ENCODE measurements around the gene ARHGEF16.

Gene ARHGEF16

DNA sequence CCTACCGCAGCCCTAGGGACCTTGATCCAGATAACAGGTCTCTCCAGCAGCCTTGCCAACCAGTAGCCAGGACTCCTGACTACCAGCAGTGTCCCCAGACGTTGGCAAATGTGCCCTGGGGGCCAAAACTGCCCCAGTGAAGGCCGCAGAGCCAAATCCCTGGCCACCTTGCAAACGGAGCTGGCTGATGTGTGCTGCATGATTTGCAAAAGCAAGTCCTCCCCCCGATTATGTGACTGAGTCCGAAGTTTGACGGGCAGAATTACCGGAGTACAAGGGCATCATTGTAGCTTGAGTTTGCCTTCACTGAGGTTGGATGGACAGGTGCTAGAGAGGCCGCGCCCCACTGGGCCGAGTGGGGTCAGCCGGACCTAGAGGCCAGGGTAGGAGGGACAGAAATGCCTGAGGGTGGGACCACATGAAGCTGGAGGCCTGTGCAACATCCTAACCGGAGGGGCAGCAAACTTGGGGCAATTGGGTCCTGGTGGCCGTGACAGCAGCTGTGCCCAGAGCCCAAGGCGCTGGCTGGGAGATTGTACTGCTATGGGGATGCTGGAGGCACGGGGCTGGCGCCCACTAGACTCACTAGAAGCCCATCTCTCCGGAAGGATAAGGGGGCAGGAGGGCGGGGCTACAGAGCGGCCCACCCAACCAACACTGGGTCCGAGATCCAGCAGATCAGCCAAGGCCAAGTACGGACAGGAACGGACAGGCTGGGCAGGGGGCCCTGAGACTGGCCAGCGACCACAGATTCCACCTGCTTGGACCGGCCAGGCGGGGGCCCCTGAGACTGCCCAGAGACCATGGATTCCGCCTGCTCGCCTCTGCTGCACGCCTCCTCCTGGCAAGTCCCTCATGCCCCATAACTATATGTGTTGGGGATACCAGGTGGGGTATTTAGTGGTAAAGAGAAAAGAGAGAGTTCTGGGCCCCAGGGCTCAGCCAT is 2.8 kb downstream of the ARHGEF16 start:
- DNase-seq (ENCODE audit: low read depth), result no peak

DNA sequence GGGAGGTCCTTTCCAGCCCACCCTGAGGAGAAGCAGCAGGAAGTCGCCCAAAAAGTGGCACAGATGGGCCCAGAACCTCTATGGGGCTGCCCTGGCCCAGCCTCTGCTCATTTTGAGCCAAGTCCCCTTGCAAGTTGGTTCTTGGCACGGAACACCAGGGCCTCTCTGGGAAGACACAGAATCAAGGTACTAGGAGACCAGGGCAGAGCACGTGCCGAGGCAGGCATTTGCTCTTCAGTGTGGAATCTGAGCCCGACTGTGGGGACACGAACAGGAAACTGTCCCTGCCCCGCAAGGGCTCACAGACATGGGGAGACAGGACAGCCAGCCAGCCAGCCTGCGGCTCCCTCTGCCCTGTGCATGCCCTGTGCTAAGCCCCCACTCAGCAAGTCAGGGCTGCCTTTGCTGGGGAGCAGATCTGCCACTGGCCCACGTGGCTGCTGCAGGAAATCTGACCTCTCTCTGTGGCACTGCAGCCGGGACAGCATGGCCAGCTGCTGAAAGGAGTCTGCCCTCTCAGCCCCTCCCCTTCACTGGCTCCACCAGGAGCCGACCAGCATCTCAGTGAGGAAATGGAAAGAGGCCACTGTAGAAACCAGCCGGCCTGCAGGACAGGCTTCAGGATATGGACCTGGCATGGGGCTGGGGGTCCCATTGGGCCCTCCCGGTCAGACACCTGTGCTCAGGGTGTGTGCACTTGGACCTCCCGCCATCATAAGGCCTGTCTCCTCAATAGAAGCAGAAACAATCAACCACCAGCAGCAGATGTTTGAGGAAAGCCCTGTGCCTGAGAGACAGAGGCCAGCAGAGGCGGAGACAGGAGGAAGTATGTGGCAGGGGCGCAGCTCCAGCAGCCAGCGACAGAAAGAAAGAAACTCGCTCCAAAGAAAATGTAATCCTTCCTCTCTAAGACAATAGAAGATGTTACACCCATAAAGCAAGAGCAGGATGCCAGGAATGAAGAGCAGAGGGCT is 3.7 kb downstream of the ARHGEF16 start:
- no peak for DNase-seq (ENCODE audit: low read depth)

DNA sequence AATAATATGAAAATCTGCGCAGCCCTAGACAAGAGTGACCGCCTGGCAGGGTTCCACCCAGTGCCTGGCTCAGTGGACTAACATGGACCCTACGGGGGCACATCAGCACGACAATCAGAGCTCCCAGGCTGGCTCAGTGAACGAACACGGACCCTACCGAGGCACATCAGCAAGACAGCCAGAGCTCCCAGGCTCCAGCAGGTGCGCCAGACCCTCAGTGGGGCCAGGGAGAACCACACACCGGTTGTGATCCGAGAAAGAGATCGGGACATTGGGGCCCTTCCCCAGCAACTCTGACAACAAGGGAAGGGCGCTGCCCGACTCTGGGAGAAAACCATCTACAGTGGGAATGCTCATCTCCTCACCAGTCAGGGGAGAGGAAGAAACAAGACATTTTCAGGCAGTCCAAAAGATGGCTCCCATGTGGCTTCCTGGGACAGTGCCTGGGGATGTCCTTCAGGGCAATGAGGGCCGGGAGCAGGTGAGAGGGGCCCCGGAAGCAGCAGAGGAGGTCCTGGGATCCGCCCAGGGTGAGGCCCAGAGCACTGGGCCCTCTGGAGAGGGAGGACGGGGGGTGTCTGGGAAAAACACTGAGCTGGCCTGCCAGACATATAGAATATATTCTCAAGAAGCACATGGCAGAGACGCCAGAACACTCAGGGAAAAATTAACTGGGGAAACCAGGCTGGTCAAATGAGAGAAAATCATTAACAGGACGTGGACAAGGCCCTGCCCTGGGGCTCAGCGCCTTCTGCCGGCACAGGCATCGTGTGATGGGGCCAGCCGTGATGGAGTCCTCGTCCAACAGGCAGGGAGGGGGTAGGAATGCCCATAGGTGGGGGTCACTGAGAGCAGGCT is 4.8 kb downstream of the ARHGEF16 start:
- DNase-seq (ENCODE audit: low read depth), result no peak

DNA sequence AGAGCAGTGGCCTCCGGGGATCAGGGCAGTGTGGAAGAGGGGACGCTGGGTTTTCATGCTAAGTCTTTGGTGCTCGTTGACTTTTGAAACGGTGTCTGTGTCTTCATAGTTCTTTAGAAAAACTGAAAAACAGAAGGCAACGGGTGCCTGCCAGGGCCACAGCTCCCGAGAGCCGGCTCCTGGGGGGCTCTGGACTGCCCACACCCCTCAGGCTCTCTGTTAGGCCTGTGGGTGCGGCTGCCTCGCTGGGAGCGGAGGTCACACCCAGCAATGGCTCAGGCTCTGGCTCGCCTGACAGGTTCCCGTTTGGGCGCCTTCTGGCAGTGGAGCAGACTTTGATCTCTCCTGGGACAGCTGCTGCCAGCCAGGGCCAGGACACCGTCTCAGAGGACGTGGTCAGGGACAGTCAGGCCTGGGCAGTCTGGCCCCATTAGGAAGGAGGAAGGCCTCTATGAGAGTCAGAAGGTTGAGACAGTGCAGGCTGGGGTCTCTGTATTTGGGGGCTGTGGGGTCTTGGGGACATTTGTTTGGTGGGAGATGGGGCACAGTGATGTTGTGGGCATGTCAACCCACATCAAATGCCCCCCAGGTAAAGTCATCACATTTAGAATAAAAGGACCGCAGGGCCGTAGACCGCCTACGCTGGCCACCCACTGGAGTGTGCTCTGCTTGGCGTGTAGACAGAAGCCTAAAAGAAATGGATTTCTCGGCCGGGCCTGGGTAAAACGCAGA is 5.6 kb downstream of the ARHGEF16 start:
- no peak for DNase-seq (ENCODE audit: low read depth)

DNA sequence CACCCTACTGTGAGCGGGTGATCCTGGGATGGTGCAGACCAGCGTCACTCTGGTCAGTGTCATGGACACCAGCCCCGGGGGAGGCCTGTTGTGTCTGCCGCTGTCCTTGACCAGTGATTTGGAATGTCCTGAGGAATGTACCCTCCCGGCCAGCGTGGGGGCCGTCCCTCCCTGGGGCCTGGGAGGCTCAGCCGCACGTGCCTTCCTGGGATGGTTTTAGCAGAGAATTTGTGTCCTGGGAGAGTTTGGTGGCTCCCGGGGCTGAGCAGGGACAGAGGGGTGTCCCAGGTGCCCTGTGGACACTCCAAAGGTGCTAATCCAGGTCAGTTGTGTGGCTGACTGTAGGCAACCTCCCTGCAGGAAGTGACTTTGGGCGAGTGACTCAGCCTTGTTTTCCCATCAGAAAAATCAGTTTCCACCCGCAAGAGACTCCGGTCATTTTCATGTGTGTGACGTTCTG is 6.2 kb downstream of the ARHGEF16 start:
- DNase-seq (ENCODE audit: low read depth), result no peak

DNA sequence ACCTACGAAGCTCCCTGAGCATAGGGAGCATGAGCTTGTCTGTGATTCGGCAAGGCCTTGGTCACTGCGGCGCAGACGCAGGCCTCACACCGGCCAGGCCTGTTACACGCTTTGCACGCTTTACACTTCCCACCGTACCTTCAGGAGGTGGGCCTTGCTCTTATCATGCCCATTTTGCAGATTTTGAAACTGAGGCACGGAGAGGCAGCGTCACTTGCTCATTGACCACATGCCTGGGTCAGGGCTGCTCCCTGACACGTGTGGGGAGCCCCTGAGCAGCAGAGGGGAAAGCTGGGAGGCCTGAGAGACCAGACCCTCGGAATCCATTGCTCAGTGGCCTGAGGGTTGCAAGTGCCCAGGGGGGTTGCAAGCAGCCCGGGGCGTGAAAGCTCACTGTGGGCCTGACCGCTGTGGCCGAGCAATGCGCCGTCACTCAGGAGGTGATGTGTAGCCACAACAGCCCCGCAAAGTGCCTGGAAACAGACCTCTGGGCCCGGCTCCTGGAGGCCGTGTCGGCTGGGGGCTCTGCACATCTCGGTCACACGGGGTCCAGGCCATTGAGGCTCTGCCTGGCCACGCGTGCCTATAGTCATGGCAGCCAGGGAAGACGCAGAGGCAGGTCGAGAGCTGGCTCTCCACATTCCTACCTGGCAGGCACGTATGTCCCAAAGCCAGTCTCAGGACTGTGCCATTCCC is 6.9 kb downstream of the ARHGEF16 start:
- DNase-seq (ENCODE audit: low read depth), result no peak

DNA sequence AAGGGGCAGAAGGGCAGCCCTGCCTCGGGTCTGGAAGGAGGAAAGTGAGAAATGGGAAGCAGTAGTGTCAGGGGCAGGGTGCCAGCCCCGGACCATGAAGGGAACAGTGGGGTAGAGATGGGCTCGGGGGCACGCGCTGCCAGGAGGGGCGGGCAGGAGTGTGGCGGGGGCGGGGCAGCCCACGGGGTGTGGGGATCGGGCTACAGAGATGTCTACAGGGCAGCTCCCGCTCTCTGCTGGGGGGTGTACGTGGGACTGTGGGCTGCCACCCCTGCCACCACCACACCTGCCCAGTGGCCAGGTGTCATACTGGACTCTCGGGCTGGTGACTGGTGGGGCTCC is 7.4 kb downstream of the ARHGEF16 start:
- no peak for DNase-seq (ENCODE audit: low read depth)

DNA sequence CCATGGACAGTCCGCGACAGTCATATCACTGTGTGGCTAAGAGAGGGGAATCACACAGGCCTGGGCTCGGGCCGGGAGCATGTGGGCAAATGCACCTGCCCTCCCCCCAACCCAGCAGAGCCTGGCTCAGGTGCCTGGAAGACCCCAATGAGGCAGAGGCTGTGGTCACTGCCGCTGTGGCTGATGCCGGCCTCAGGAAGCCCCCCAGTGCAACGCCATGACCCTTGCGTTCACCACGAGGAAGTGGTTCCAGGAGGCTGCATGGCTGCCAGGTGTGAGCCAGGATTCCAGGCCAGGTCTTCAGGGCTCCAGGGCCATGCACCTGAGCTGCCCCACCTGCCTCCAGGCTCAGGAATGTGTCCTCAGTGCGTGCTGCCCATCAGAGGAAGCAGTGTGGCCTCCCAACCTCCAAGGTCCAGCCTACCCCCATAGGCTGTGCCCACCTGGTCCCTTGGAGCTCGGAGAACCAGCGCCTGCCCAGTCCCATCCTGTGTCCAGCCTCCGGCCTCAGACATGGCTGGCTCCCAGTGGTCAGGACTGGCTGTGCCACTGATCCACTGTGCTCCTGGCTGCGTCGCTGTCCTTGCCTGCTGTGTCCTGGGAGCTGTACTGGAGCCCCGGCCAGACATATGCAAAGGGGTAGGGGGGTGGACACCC is 8.0 kb downstream of the ARHGEF16 start:
- DNase-seq (ENCODE audit: low read depth), result no peak

DNA sequence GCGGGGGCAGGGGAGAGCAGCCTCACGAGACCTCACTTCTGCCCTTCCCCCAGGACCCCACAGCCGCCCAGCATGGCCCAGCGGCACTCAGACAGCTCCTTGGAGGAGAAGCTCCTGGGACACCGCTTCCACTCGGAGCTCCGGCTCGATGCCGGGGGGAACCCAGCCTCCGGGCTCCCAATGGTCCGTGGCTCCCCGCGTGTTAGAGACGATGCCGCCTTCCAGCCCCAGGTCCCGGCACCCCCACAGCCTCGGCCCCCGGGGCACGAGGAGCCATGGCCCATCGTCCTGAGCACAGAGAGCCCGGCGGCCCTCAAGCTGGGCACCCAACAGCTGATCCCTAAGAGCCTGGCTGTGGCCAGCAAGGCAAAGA is 8.5 kb downstream of the ARHGEF16 start:
- no peak for DNase-seq (ENCODE audit: low read depth)

DNA sequence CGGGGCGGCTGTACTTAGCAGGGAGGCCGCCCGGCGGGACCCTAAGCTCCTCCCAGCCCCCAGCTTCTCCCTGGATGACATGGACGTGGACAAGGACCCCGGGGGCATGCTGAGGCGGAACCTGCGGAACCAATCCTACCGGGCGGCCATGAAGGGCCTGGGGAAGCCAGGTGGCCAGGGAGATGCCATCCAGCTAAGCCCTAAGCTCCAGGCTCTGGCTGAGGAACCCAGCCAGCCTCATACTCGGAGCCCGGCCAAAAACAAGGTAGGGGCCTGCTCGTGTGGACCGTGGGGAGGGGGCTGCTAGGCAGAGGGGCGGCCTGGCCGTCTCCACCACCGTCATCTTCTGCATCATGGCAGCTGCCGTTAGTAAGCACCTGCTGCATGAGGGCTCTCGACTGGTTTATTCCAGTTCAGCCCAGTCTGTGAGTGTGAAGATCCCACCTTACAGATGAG is 9.0 kb downstream of the ARHGEF16 start:
- no peak for DNase-seq (ENCODE audit: low read depth)

DNA sequence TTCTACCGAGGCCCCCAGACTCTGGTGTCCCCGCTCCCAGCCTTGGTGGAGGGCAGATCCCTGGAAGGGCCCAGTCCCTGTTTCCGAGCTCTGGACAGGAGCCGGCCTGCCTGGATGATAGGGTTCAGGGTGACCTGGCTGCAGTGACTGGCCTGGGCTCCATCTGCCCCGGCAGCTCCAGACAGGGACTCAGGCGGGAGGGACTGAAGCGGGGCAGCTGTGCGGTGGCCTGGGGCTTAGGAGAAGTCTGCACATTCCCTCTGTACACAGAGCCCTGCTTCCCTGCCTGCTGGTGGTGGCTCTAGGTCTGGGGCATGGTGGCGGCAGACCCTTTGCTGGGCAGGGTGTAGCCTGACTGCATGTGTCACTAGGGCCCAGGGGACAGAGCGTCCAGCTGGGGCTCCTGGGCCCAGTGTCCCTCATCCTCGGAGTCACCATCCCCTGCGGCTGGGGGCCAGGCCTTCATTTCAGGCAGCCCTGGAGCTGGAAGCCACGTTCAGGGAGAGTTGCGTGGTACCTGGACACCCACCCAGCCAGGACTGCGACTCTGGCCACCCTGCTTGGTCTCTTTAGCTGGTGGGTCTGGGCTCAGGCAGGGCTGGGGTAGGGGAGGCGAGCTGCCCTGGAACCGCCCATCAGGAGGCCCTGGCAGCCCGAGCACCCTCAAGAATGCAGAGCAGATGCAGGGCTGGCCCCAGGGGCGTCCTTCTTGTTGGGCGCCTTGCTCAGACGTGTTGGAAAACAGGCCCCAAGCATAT is 9.6 kb downstream of the ARHGEF16 start:
- no peak for DNase-seq (ENCODE audit: low read depth)

DNA sequence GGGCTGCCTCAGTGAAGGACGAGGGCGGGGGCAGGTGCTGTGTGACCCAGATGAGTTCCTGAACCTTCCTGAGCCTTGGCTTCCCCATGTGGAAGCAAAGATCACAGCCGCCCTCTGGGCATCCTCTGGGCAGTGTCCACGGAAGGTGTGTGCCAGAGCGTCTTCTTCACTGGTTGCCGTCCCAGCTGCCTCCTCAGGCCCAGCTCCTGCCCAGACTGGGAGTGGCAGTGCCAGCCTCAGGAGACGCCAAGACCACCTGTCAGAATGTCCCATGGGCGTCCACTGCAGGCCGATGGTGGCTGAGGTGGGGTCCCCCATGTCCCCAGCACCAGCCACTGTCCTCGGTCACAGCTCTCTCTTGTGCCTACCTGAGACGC is 10.2 kb downstream of the ARHGEF16 start:
- no peak for DNase-seq (ENCODE audit: low read depth)

DNA sequence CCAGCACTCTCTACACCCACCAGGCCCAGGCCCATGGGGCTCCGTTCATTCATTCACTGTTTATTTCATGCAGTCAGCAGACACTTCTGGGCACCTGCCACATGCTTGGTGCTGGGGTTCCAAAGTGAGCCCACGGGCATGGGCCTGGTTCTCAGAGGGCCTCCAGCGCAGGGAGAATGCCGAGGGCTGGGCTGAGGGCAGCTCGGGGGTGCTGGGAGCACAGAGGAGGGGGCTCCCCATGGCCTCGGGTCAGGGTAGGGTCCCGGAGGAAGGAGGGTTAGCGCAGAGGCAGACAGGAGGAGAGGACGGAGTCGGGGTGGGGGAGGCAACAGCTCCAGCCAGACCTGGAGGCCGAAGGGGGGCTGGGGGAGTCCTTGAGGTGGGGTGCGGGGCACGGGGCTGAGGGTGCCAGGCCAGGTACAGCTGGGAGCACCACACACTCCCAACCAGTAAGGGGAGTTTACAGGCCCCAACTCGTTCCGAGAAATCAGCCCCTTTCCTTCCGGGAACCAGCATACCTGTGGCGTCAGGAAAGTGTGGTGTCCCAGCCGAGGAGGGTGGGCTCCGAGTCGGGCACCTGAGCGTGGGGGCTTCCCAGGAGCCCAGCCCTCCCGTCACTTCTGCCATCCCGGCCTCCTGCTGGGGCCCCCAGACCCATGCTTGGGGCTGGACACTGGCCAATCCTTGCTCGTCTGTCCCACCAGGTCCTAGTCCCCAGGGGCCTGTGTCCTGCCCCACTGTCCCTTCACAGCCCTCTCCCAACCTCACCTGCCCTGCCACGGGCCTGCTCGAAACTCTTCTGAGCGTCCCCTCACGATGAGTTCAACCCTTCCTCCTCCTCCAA is 10.8 kb downstream of the ARHGEF16 start:
- DNase-seq (ENCODE audit: low read depth), result no peak

DNA sequence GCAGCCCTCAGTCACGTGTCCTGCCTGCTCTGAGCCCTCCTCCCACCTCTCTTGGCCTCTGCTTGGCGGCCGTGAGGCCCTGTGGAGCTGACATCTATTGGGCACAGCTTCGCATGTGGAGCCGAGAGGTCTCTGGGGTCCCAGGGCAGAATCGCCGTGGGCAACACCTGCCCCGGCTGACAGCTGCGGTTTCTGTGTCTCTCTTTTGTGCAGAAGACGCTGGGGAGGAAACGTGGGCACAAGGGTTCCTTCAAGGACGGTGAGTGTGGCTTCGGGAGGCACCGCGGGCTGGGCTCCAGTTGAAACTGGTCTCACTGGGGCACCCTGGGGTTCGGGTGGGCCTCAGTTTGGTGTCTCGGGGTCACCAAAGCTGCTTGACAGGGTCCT is 11.5 kb downstream of the ARHGEF16 start:
- DNase-seq (ENCODE audit: low read depth), result no peak

DNA sequence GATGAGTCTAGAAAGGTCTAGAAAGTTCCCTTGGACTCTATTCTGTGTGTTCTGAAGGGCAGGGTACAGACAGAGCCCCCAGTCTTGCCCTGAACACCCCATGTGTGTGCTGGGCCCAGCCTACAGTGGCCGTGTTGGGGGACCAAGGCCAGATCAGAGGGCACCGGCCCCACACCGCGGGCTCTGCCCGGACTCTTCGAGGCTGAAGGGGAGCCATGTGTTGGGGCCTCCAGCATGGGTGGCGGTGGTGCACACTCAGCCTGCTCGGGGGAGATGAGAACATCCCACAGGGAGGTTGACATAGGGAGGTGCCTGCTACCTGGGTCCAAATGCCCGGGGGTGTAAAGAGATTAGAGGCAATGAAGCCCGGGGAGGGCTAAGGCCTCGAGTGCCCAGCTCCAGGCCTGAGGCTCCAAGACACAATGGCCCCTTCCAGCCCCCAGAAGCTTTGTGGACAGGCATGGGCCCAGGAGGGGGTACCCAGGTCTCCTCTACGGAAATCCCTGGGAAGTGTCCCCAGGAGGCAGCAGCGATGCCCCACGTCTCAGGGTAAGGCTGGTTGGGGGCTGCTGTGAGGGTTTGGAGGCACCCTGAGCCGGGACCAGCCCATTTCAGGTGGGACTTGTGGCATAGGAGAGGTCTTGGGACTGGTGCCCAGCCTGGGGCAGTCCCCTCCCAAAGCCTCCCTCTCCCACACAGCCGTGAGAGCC is 12.1 kb downstream of the ARHGEF16 start:
- no peak for DNase-seq (ENCODE audit: low read depth)

DNA sequence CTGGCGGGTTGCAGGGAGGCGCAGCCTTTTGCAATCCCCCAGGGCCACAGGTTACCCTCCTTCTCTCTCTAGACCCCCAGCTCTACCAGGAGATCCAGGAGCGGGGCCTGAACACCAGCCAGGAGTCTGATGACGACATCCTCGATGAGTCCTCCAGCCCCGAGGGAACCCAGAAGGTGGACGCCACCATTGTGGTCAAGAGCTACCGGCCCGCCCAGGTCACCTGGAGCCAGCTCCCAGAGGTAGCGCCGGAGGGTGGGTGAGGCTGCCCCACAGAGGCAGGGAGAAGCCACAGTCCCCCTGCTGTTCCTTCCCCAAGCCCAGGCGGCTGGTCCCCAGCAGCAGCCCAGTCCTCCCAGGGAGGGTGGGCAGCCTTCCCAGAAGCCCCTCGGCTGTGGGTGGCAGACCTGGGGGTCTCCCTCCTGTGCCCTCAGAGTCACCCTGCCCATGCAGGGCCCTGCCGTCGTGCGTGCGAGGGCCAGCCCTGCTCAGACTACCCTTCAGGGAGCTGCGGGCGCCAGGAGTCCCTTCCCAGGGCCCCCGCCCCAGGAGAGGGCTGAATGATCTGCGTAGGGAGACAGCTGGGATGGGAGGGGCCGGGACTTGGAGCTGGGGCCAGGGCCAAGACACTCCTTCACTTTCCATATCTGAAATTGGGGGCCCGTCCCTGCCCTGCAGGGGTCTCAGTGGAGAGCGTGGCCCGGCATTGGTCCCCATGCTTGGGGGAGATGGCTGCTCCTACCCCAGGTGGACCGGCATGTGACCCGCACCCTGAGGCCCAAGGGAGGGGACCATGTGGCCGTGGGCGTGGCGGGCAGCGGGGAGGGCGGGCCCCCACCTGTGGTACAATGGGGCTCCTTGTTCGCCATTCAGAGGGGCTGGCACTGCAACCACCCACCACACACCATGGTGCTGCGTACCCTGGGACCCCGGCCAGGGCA is 12.9 kb downstream of the ARHGEF16 start:
- DNase-seq (ENCODE audit: low read depth), result no peak

All from stimulated activated CD8-positive, alpha-beta memory T cell treated with anti-CD3 and anti-CD28 coated beads, Interleukin-15, amount 100 ng/mL, for 24 hours (primary cell).